ENCODE results near the gene ARSA. TPM values are rescaled to one million over a fixed set of nuclear protein-coding genes. Genes with fewer than 3 reads are reported as not detected.

ARSA gene
- total RNA-seq, 1 experiment from 2014 or later: 40.2 TPM

- Mint-ChIP-seq H3K36me3 (ENCODE audit: insufficient read depth, unreplicated experiment) (peaks cover 40% of the 10 kb centered on the region), H3K27me3 (ENCODE audit: unreplicated experiment) (peaks cover 4% of the 10 kb centered on the region), H3K4me3 (ENCODE audit: low read depth, unreplicated experiment) (no peak overlapping the region), H3K4me1 (ENCODE audit: low read depth, unreplicated experiment) (peaks cover 54% of the 10 kb centered on the region), H3K27ac (ENCODE audit: unreplicated experiment) (no peak overlapping the region), H3K9me3 (ENCODE audit: low read depth, unreplicated experiment) (no peaks in the 10 kb centered on the region)
- CTCF ChIA-PET: no interaction called here
- no TSS peak for BruUV-seq (replicated peaks)
- intact Hi-C loops (cut with micrococcal nuclease; ENCODE audit: unreplicated experiment): loop anchor here (5.0 kb wide), 2 partner anchors 42 to 68 kb away; partner anchors contain the start of gene CHKB
- no peak for DNase-seq
- TF ChIP-seq CTCF (IDR thresholded peaks at IDR 0.05; ENCODE audit: unreplicated experiment): no peak
Measured at GRCh38 chr22:50624347-50625130, 3.4 kb downstream of the ARSA start.

GRCh38 chr22:50622723-50623327 is 5.1 kb downstream of the ARSA start:
- H3K4me3 Mint-ChIP-seq (ENCODE audit: low read depth, unreplicated experiment): peak overlapping the region; percentile 59

GRCh38 chr22:50621948-50622722 is 5.8 kb downstream of the ARSA start:
- intact Hi-C loops (cut with micrococcal nuclease; ENCODE audit: unreplicated experiment): loop anchor here (2.0 to 5.0 kb wide), 3 partner anchors 40 to 91 kb away; partner anchors contain the start of genes CHKB and TYMP
- Mint-ChIP-seq H3K27me3 (ENCODE audit: unreplicated experiment) (peaks cover 9% of the 10 kb centered on the region), H3K4me1 (ENCODE audit: low read depth, unreplicated experiment) (peaks cover 41% of the 10 kb centered on the region), H3K9me3 (ENCODE audit: low read depth, unreplicated experiment) (no peaks in the 10 kb centered on the region), H3K36me3 (ENCODE audit: insufficient read depth, unreplicated experiment) (peaks cover 24% of the 10 kb centered on the region), H3K4me3 (ENCODE audit: low read depth, unreplicated experiment) (peak overlapping the region; percentile 59), H3K27ac (ENCODE audit: unreplicated experiment) (peak overlapping the region; percentile 87)
- CTCF ChIA-PET: interaction anchor here (1.0 to 2.9 kb wide), 3 partner anchors 59 to 97 kb away, joined by 5 to 30 read pairs (median 12); partner anchors contain the start of genes SCO2 and SYCE3
- DNase-seq: peak; percentile 34
- TF ChIP-seq CTCF (IDR thresholded peaks at IDR 0.05; ENCODE audit: unreplicated experiment): peak; percentile 42
- TSS peak; percentile 95 for BruUV-seq (replicated peaks)

More at GRCh38 chr22:50622723-50623327, 5.1 kb downstream of the ARSA start:
- CTCF ChIA-PET: interaction anchor here (2.6 to 2.9 kb wide), 2 partner anchors 60 to 97 kb away, joined by 12 to 30 read pairs; partner anchors contain the start of genes SCO2 and SYCE3
- Mint-ChIP-seq H3K4me1 (ENCODE audit: low read depth, unreplicated experiment) (peaks cover 41% of the 10 kb centered on the region), H3K9me3 (ENCODE audit: low read depth, unreplicated experiment) (no peaks in the 10 kb centered on the region), H3K27ac (ENCODE audit: unreplicated experiment) (peak overlapping the region; percentile 87), H3K27me3 (ENCODE audit: unreplicated experiment) (peaks cover 9% of the 10 kb centered on the region), H3K36me3 (ENCODE audit: insufficient read depth, unreplicated experiment) (peaks cover 31% of the 10 kb centered on the region)
- peak; percentile 83 for DNase-seq
- intact Hi-C loops (cut with micrococcal nuclease; ENCODE audit: unreplicated experiment): loop anchor here (5.0 kb wide), 2 partner anchors 41 to 69 kb away; partner anchors contain the start of gene CHKB
- BruUV-seq (replicated peaks): no TSS peak
- TF ChIP-seq CTCF (IDR thresholded peaks at IDR 0.05; ENCODE audit: unreplicated experiment): no peak

- Mint-ChIP-seq H3K27me3 (ENCODE audit: unreplicated experiment) (peaks cover 9% of the 10 kb centered on the region), H3K4me1 (ENCODE audit: low read depth, unreplicated experiment) (peaks cover 37% of the 10 kb centered on the region), H3K4me3 (ENCODE audit: low read depth, unreplicated experiment) (peak overlapping the region; percentile 59), H3K9me3 (ENCODE audit: low read depth, unreplicated experiment) (no peaks in the 10 kb centered on the region), H3K27ac (ENCODE audit: unreplicated experiment) (peak overlapping the region; percentile 87), H3K36me3 (ENCODE audit: insufficient read depth, unreplicated experiment) (peaks cover 22% of the 10 kb centered on the region)
- intact Hi-C loops (cut with micrococcal nuclease; ENCODE audit: unreplicated experiment): loop anchor here (2.0 to 5.0 kb wide), 3 partner anchors 39 to 91 kb away; partner anchors contain the start of genes CHKB and TYMP
- TF ChIP-seq CTCF (IDR thresholded peaks at IDR 0.05; ENCODE audit: unreplicated experiment): no peak
- DNase-seq: no peak
- BruUV-seq (replicated peaks): no TSS peak
- CTCF ChIA-PET: interaction anchor here (0.5 to 2.9 kb wide), 7 partner anchors 58 to 220 kb away, joined by 3 to 30 read pairs (median 10); partner anchors contain the start of genes LMF2, NCAPH2, SCO2 and SYCE3
Measured at GRCh38 chr22:50621356-50621880, 6.5 kb downstream of the ARSA start.
